ENCODE measurements around the gene HABP4. TPM values are rescaled to one million over a fixed set of nuclear protein-coding genes. Genes with fewer than 3 reads are reported as not detected.
A peak's percentile ranks its signal among the peaks of the same experiment; 100 is the strongest.

HABP4 gene
- total RNA-seq: 8.9 and 9.8 TPM in 2 replicates

- DNase-seq (ENCODE audit: low read depth, low spot score): peak; percentile 78
Measured at GRCh38 chr9:96449845-96450612, at the start of gene HABP4. Gene HABP4, plus strand, starts transcription at chr9:96450169. Its CDS starts 111 bp downstream, at chr9:96450280.

DNA sequence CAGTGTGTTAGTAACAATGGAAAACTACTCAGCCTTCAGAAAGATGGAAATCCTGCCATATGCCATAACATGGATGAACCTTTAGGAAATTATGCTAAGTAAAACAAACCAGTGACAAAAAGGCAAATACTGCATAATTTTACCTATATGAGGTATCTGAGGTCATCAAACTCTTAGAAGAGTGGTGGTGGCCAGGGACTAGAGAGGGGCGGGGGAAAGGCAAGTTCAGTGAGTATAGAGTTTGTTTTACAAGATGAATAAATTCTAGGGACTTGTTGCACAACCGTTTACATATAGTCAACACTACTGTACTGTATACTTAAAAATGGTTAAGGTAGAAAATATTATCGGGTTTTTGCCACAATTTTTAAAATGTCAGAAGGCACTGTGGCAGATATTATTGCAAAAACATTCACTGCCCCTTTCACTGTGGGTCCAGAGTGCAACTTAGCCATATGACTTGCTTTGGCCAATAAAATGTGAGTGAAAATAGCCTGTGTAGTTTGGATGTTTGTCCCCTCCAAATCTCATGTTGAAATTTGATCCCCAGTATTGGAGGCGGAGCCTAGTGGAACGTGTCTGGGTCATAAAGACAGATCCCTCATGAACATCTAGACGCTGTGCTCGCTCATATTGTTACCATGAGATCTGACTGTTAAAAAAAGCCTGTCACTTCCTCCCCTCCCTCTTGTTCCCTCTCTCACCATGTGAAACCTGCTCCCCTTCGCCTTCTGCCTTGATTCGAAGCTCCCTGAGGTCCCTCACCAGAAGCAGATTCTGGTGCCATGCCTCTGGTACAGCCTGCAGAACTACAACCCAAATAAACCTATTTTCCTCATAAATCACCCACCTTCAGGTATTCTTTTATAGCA, 41.3 kb upstream of the HABP4 start:
- DNase-seq (ENCODE audit: low read depth, low spot score): no peak

- no peak for DNase-seq (ENCODE audit: low read depth, low spot score)
Measured at GRCh38 chr9:96411129-96411838, 38.7 kb upstream of the HABP4 start.

DNA sequence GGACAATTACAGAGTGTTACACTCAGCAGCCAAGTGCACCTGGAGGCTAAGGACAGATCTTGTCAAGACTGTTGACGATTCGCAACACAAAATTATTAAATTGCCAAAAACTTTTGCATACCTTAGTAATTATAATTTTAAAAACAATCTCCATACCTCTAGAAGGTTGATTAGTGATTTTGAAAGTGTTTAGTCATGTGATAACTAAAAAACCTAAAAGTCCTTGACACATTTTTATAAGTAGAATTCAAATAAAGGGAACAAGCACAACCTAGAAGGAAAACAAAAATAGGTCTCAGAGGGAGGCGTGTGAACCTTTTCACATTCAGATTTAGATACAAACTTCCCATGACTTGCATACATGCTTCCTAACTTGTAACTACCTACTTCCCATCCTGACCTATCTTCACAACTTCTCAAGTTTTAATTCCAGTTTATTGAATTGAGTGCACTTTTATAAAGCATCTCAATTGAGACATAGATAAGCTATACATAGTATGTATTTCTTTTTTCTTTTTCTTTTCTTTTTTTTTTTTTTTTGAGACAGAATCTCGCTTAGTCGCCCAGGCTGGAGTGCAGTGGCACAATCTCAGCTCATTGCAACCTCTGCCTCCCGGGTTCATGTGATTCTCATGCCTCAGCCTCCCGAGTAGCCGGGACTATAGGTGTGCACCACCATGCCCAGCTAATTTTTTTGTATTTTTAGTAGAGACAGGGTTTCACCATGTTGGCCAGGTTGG, 37.6 kb upstream of the HABP4 start:
- DNase-seq (ENCODE audit: low read depth, low spot score): no peak

DNA sequence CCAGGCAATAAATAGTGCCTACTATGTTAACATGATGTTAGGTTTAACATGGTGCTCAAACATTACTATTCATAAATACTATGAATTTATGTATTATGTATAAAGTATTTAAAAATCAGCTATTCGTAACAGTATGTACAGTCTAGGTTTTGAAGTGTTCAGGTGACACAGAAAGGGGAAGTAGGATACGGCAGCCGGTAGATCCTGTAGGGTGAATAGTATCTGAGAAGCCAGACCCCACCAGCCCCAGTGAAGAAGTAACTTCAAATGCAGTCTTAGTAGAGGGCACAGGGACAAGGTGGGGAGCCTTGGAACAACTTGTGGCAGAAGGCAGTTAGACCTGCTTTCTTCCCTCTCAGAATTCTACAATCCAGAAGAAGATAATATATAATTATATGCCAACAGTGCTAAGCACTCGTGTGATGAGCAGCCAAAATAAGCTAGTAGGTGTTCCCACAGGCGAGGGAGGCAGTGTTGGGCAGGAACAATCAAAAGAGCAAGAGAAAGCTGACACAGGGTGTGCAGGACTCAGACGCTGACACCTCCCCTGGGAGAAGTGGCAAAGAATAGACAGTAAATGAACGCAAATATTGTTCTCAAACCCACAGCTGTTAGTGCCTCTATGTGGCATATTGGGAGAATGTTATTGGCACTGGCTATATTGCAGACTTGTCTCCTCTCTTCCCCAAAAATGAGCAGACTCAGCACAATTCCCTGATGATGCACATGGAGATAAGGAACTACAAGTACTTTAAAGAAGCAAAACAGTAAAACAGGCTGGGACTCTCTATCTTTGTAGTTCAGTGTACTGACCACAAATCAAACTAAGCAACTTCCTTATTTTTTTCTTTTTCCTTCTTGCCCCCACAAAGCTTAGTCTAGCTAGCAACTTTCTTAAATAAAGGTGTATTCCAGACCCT, 36.4 kb upstream of the HABP4 start:
- no peak for DNase-seq (ENCODE audit: low read depth, low spot score)

- peak; percentile 56 for DNase-seq (ENCODE audit: low read depth, low spot score)
Measured at GRCh38 chr9:96417051-96417586, 32.9 kb upstream of the HABP4 start.

DNA sequence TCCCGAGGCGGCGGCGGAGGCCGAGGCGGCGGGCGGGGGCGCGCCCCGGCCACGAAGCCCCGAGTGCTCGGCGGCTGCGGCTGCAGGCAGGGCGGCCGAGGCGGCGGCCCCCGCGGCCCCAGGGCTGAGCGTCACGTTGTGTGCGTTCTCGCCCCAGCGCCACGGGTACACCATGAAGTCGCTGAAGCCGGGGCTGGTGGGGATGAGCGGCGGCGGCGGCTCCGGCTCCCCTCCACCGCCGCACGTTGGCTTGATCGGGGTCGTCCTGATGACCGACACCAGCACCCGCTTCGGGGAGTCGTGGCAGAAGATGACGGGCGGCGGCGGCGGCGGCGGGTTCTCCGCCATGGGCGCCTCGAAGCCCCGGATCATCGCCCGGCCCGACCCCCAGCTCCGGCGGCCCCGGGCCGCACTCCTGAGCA, 32.3 kb upstream of the HABP4 start:
- no peak for DNase-seq (ENCODE audit: low read depth, low spot score)

DNA sequence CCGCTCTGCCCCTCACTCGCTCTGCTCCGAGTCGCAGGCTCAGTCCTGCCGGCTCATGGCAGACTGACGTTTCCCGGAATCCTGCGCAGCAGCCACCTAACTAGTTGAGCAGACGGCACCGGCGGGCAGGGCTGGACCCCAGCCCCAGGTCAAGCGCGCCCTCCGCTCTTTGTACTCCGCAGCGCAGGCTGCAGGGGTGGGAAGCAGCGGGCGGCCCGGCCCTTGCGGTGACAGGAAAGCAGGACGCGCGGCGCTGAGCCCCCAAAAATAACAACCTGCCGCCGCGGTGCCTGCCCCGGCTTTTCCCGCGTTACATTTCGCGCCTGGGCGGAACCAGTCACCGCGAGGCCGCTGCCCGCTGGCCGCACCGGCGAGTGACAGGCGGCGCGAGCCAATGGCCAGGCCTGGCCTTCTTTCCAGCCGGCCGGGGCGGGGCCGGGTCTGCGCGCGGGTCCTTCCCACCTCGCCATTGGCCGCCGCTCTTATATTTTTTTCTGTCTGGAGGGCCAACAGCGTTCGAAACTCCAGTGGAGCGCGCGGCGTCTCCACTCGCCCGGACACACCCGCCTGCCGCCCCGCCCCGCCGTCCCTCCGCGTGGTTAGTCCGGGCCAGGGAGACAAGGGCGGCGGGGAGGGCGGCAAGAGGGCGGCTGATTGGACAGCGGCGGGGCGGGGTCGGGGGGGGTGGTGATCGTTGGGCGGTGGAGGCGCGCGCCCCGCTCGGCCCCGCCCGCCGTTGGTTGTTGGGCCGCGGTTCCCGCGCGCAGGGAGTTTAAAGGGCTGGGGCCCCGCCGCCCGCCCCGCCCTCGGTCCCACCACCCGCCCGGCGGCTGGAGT, 31.7 kb upstream of the HABP4 start, which contains the start of gene ZNF367:
Gene ZNF367, minus strand, starts transcription at position 288 of the 837 bp plus-strand sequence. CDS start 338 bp downstream, outside the sequence.
- peak; percentile 92 for DNase-seq (ENCODE audit: low read depth, low spot score)

DNA sequence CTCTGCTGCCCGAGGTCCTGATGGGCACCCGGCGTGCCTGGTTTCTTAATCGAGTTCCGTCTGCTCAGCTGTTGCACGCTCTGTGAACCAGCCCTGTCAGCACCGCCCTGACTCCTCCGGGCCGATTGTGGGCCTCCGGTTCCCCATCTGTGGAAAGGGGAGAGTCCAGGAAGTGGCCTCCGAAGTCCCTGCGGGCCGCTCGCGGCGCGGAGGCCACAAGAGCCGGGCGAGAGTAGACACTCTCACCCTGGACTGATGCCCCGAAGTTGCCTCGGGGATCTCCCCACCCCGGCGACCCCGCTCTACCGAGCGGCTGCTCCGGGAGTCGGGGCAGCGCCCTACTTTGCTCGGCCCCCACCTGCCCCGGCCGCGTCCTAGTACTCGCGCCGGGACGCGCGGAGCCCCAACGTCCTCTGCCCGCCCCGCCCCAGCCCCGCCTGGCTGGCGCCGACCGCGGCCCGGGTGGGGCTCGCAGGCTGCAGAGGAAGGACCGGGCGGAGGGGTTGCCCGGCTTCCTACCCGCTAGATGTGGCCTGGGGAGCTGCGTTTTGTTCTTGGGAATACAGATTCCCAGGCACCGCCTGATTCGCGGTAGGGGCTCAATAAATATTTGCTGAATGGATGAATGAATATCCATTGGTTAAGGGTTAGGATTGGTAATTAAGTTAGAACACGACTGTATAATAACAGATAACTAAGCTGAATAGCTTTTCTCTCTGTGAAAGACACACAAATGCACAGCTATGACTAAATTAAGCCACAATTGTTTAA, 30.9 kb upstream of the HABP4 start:
- peak; percentile 32 for DNase-seq (ENCODE audit: low read depth, low spot score)

GRCh38 chr9:96419691-96419969, 30.3 kb upstream of the HABP4 start:
- DNase-seq (ENCODE audit: low read depth, low spot score): no peak

DNA sequence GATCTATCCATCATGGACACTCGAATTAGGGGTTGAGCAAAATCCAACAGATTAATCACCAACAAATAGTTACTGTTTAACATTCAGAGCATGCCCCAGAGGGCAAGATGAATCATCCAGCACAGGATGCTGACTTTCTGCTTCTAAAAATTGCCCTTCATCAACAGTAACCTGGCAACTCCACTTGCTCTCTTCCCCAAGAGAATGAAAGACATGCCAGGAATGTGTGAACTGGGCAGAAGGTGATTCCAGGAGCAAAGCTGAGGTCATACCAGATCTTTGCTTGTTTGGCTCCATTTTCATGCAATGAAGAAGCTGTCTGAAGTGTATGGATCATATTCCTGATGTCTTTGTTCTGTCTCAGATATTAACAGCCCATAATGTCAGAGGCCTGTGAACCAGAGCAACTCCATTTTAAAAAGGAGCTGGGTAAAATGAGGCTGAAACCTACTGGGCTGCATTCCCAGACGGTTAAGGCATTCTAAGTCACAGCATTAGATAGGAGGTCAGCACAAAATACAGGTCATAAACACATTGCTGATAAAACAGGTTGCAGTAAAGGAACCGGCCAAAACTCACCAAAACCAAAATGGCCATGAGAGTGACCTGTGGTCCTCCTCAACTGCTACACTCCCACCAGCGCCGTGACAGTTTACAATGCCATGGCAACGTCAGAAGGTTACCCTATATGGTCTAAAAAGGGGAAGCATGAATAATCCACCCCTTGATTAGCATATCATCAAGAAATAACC, 29.3 kb upstream of the HABP4 start:
- DNase-seq (ENCODE audit: low read depth, low spot score): peak; percentile 94

DNA sequence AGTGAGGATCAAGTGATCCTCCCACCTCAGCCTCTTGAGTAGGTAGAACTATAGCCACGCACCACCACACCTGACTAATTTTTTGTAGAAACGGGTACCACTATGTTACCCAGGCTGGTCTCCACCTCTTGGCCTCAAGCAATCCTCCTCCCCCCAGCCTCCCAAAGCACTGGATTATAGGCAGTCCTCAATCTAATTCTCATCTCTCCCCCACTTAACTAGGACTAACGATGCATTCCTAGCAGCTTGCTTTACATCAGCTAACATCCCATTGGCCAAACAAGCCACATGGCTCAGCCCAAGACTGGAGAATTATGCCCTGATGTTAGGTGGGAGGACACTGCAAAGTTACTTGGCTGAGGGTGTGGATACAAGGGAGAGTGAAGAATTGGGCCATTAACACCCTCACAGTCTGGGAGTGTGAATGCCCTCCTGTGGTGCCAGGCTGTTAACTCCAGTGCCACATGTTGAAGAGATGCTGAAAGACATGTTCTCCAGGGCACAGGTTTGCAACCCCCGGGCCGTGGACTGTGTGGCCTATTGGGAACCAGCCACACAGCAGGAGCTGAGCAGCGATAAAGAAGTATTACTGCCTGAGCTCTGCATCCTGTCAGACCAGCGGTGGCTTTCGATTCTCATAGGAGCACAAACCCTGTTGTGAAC, 26.5 kb upstream of the HABP4 start:
- DNase-seq (ENCODE audit: low read depth, low spot score): no peak

- no peak for DNase-seq (ENCODE audit: low read depth, low spot score)
Measured at GRCh38 chr9:96423985-96424336, 26.0 kb upstream of the HABP4 start.

GRCh38 chr9:96425500-96426169, 24.3 kb upstream of the HABP4 start:
- DNase-seq (ENCODE audit: low read depth, low spot score): no peak

DNA sequence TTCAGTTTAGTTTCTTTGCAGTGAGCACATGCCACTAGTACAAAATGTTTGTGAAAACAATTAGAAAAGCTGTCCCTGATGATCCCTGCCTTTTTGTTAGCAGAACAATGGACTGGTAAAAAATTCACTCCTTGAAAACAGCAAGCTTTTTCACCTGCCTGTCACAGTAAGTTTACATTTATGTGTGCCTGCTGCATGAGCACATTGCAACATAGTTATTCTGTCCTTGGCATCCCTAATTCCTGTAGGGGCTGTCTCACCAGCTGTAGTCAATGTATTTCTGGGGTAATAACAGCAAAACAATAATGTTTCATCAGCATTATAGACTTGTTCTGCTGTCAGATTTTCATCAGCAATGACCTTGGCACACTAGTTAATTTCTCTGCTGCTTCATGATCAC, 20.2 kb upstream of the HABP4 start:
- no peak for DNase-seq (ENCODE audit: low read depth, low spot score)

- DNase-seq (ENCODE audit: low read depth, low spot score): no peak
Measured at GRCh38 chr9:96430377-96430776, 19.6 kb upstream of the HABP4 start.
